CD4-positive, alpha-beta T cell treated with Interleukin-4 for 1 hour (primary cell): ENCODE data around the gene CRTAC1.
A peak's percentile ranks its signal among the peaks of the same experiment; 100 is the strongest.

ENCODE experiments used
- DNase-seq, 2 donors: peaks; one replicate each; pipeline ENCODE4 v3.0.0-alpha.2; 2020 to 2022

Gene CRTAC1

GRCh38 chr10:98030093-98030821 lies at the start of gene CRTAC1:
Gene CRTAC1 (minus strand): TSS chr10:98030621. CDS start chr10:98030472, 149 bp downstream.
- DNase-seq: no peak

- no peak for DNase-seq
Measured at GRCh38 chr10:98078774-98079173, 48.4 kb upstream of the CRTAC1 start.

GRCh38 chr10:98077223-98077622 lies 46.8 kb upstream of the CRTAC1 start:
- DNase-seq: no peak

GRCh38 chr10:98076086-98076485 lies 45.7 kb upstream of the CRTAC1 start:
- no peak for DNase-seq

GRCh38 chr10:98074315-98074911 lies 44.0 kb upstream of the CRTAC1 start:
- no peak for DNase-seq

GRCh38 chr10:98067165-98067564 lies 36.7 kb upstream of the CRTAC1 start:
- DNase-seq: no peak

GRCh38 chr10:98063740-98064027 lies 33.3 kb upstream of the CRTAC1 start:
- DNase-seq: no peak

GRCh38 chr10:98062424-98062823 lies 32.0 kb upstream of the CRTAC1 start:
- no peak for DNase-seq

- no peak for DNase-seq
Measured at GRCh38 chr10:98060079-98060478, 29.7 kb upstream of the CRTAC1 start.

- DNase-seq: no peak
Measured at GRCh38 chr10:98058295-98058694, 27.9 kb upstream of the CRTAC1 start.

GRCh38 chr10:98055841-98056516 lies 25.6 kb upstream of the CRTAC1 start:
- DNase-seq: no peak

GRCh38 chr10:98047009-98047741 lies 16.8 kb upstream of the CRTAC1 start:
- no peak for DNase-seq

GRCh38 chr10:98045785-98046389 lies 15.5 kb upstream of the CRTAC1 start:
- peak; percentile 52 to 60 for DNase-seq

GRCh38 chr10:98041352-98042043 lies 11.1 kb upstream of the CRTAC1 start:
- DNase-seq: peak; percentile 18 to 27

- no peak for DNase-seq
Measured at GRCh38 chr10:98039690-98040381, 9.4 kb upstream of the CRTAC1 start.

GRCh38 chr10:98038288-98038687 lies 7.9 kb upstream of the CRTAC1 start:
- no peak for DNase-seq

- DNase-seq: no peak
Measured at GRCh38 chr10:98035599-98035998, 5.2 kb upstream of the CRTAC1 start.

- no peak for DNase-seq
Measured at GRCh38 chr10:98033515-98033914, 3.1 kb upstream of the CRTAC1 start.

- DNase-seq: no peak
Measured at GRCh38 chr10:98031440-98031839, 1.0 kb upstream of the CRTAC1 start.

- DNase-seq: no peak
Measured at GRCh38 chr10:98030991-98031431, 590 bp upstream of the CRTAC1 start.

- DNase-seq: no peak
Measured at GRCh38 chr10:98029149-98030092, 1.0 kb downstream of the CRTAC1 start.
